HCT116 (cell line): ENCODE results near the gene FAM181B.

Experiments used
- ATF3 ChIP-seq: IDR thresholded peaks from 2 replicates; pipeline ENCODE4 v1.6.1; 2012
- CTCF ChIP-seq, 3 experiments: fragments of 200-600 bp in 1 of 3; sonication (generic) in 1 of 3; IDR thresholded peaks in 2 of 3; conservative IDR thresholded peaks in 1 of 3; 2 replicates each; pipeline ENCODE4 v1.5.1; 2012 to 2017; ENCODE audit warnings: low read depth in 2 of 3, low read length in 2 of 3, antibody characterized with exemption in 1 of 3, borderline replicate concordance in 1 of 3, control low read depth in 1 of 3, mild to moderate bottlenecking in 1 of 3, mixed read lengths in 1 of 3, mixed run types in 1 of 3, moderate library complexity in 1 of 3; ENCODE audit not compliant: insufficient read depth in 1 of 3
- EZH2 ChIP-seq: fragments of 200-600 bp; sonication (generic); IDR thresholded peaks from 2 replicates; pipeline ENCODE4 v1.6.1; 2017; ENCODE audit warnings: antibody characterized with exemption, mixed run types
- POLR2AphosphoS5 ChIP-seq: IDR thresholded peaks from 2 replicates; pipeline ENCODE4 v1.6.1; 2011; ENCODE audit warnings: mild to moderate bottlenecking, low read depth, low read length, moderate library complexity
- RAD21 ChIP-seq: IDR thresholded peaks from 2 replicates; pipeline ENCODE4 v1.6.1; 2012; ENCODE audit warnings: low read depth, mild to moderate bottlenecking
- SP1 ChIP-seq: IDR thresholded peaks from 2 replicates; pipeline ENCODE4 v1.6.1; 2012; ENCODE audit warnings: low read depth
- TCF7L2 ChIP-seq: IDR thresholded peaks from 2 replicates; pipeline ENCODE4 v1.7.0; 2011; ENCODE audit warnings: borderline replicate concordance, inconsistent platforms; ENCODE audit not compliant: insufficient read depth, insufficient read length; ENCODE audit errors: extremely low read depth

DNA sequence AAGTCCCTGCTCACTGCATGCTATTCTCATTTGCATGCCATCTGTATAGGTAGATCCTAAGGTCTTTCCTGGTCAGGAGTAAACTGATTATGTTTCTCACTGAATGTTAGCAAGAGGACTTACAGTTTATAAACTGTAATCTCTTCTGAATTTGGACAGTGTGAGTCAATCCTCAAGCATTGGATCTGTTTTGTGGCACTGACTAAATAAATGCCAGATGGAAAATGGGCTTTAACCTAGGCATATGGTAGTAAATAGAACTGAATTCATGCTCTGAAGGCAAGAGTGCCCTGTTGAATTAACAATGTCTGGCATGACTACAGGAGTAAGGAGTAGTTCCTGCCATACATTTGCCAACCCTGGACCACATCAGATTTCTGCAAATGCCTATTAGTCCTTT lies 11.4 kb downstream of the FAM181B start:
- no peak for TF ChIP-seq CTCF (IDR thresholded peaks at IDR 0.05 in 2 of 3, conservative IDR thresholded peaks at IDR 0.05 in 1 of 3; ENCODE audit: borderline replicate concordance in 1 of 3, insufficient read depth in 1 of 3, low read depth in 2 of 3, low read length in 2 of 3)
- TF ChIP-seq EZH2, result no peak
- TF ChIP-seq ATF3, result no peak
- TF ChIP-seq RAD21, result no peak
- TF ChIP-seq SP1, result no peak
- TF ChIP-seq POLR2AphosphoS5, result no peak
- TF ChIP-seq TCF7L2, result no peak
